ENCODE measurements around the gene AP4M1.
"Not testable (repeated sequence)": the region's sequence is repeated elsewhere in the genome, so short reads cannot be mapped to it uniquely, and the experiment has no call there.

The AP4M1 gene

DNA sequence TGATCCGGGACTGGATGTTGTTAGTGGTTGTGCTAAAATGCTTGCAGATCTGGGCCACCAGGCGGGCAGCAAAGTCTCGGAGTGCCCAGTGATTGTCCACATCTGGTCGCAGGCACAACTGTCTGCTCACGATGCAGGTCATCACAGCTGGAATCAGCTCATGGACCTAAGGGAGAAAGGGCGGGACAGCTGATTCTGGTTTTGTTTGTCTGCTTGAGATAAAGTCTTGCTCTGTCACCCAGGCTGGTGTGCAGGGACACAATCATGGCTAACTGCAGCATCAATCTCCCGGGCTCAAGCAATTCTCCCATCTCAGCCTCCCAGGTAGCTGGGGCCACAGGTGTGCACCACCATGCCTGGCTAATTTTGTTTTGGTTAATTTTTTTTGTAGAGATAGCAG is 9.7 kb downstream of the AP4M1 start:
- no peak for DNase-seq

DNA sequence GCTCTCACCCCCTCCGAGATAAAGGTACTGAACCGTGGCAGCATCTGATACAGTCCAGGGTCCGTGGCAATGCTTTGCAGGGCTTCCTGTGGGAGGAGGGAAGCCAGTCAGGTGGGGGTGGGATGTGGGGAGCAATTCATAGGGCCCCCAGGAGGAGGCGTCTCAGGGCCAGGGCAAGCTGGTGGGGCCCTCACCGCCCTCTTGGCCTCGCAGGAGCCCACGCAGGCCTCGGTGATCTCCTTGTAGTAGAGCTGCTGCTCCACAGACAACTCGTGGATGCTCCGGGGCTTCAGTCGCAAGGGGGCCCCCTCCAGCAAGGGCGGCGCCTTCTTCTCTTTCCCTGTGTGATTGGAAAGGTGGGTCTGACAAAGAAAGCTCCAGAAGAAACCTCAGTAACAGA is 10.5 kb downstream of the AP4M1 start:
- no peak for DNase-seq

DNA sequence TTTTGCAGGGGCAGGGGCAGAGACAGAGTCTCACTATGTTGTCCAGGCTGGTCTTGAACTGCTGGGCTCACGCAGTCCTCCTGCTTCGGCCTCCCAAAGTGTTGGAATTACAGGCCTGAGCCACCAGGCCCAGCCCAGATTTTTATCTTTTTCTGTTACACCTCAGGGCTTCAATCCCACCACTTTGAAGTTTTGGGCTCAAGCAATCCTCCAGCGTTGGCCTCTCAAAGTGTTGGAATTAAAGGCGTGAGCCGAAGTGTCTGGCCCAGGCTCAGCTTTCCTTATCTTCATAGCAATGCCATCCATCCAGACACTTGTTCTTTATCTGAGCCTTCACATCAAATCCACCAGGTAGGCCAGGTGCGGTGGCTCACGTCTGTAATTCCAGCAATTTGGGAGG is 13.6 kb downstream of the AP4M1 start:
- DNase-seq, result no peak

DNA sequence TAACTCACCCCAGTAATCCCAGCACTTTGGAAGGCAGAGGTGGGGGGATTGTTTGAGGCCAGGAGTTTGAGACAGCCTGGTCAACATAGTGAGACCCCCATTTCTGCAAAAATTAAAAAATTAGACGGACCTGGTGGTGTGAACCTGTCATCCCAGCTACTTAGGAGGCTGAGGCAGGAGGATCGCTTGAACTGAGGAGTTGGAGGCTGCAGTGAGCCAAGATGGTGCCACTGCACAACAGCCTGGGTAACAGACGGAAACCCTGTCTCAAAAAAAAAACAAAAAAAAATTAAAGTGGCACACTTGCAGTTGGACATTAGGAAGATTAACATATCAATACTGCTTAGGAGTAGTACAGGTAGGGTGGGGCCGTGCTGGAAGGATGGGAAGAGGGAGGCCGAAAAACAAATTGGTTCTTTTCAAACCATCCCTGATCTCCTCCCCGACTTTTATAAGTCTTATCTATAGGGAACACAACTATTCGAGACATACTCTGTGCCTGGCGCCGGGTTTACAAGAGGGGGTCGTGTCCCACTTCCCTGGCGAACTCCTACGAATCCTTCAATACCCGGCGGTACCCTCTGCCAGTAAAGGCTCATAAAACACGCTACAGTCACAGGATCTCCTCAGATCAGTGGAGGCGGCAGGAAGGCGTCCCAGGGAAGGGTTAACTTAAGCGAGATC is 17.1 kb downstream of the AP4M1 start:
- no peak for DNase-seq

DNA sequence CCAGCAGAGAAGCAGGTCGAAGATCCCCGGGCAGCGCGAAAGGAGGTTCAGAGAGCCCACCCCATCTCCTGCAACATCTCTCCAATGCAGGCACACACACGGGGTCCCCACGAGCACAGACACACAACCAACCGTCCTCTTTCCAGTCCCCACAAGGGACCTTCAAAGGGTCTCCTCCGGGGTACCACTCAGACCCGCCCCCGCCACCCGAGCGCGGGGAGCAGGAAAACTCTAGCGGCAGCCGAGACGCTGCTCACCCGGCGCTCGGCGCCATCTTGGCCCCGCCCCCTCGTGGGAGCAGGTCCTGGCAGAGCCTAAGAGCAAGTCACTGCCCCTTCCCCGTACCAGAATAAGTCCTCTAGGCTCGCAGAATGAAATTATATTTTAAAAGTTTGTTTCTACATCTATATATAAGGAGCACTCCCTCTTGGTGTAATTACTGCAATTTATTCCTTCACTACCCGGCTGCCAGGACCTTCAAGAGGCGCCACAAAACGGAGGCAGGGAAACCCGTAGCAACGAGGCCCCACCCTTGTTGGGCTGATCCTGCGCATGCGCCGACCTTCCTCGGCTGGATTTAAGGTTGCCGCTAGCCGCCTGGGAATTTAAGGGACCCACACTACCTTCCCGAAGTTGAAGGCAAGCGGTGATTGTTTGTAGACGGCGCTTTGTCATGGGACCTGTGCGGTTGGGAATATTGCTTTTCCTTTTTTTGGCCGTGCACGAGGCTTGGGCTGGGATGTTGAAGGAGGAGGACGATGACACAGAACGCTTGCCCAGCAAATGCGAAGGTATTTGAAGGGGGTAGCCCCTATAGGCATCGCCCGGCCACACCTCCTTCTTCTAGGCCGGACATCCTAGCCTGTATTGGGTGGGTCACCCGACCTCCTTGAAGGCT is 17.9 kb downstream of the AP4M1 start, which contains the start of the genes CNPY4 and TAF6:
Gene CNPY4, plus strand, starts transcription at position 563 of the 898 bp plus-strand sequence. Its CDS starts 111 bp downstream, at position 674.
Gene TAF6, minus strand, starts transcription at position 287 of the 898 bp plus-strand sequence. CDS start 5,149 bp downstream, outside the sequence.
- DNase-seq, result peak; percentile 96

DNA sequence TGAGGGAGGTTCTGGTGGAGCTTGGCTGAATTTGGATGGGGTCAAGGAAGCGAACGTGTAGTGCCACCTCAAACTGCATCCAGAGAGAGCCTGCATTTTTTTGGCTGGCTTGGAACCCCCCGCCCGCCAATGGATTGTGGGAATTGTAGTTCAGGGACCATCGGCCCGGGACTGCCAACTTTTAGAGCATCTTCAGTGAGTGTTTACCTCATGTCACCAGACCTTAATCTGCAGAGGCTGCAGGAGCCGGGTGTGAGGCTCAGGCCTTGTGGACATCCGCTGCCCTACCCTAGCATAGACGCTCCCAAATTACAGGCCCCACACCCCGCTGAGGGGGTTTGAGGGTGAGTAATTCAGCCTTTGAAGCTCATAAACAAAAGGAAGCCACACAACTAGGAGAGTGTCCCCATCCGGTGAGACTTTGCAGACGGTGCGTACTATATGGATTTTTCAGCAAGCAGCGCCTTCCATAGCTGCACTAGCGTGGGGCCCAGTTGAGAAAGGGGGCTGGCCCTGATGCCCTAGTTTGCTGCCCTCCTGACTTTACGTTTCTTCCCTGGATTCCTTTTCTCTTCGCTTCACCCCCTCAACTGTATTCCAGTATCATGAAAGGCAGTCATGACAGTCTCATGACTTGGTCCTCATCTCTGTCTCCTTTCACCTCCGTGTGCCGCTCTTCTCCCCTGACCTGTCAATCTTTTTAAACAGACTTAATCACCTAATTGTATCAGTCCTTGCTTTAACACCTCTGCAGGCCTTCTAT is 18.7 kb downstream of the AP4M1 start:
- peak; percentile 65 for DNase-seq

DNA sequence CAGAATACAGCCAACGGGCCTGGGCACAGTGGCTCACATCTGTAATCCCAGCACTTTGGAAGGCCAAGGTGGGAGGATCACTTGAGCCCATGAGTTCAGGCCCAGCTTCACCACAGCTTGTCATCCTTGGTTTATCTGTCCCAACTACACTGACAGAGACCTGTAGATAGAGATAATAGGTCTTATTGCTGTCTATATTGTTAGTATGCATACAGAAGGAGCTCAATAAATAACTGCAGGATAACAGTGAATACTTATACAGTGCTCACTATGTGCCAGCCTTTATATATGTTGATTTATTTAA is 19.2 kb downstream of the AP4M1 start:
- DNase-seq, result no peak

DNA sequence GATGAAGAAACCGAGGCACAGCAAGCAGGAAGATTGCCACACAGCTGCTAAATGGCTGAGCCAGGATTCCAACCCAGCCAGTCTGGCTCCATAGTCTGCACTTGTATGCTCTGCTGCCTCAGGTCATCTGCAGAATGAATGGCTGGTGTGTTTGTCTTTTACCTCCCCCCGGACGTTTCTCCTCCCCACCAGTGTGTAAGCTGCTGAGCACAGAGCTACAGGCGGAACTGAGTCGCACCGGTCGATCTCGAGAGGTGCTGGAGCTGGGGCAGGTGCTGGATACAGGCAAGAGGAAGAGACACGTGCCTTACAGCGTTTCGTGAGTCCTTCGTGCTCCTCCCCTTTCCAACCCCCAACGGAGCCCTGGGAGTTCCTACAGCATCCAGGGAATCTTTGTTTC is 20.6 kb downstream of the AP4M1 start:
- DNase-seq, result no peak

DNA sequence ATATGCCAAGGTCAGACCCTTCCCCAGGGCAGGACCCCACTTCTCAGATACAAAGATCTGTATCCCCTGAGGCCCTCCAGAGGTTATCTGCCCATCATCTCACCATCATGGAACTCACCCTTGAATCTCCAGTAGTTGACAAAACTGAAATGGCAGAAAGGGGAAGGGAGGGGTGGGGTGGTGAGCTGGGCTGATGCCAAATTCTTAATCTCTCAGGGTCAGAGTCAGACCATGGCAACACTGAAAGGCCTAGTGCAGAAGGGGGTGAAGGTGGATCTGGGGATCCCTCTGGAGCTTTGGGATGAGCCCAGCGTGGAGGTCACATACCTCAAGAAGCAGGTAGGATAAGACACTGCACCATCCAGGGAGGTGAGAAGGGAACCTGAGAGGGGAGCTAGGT is 21.1 kb downstream of the AP4M1 start:
- DNase-seq, result no peak

DNA sequence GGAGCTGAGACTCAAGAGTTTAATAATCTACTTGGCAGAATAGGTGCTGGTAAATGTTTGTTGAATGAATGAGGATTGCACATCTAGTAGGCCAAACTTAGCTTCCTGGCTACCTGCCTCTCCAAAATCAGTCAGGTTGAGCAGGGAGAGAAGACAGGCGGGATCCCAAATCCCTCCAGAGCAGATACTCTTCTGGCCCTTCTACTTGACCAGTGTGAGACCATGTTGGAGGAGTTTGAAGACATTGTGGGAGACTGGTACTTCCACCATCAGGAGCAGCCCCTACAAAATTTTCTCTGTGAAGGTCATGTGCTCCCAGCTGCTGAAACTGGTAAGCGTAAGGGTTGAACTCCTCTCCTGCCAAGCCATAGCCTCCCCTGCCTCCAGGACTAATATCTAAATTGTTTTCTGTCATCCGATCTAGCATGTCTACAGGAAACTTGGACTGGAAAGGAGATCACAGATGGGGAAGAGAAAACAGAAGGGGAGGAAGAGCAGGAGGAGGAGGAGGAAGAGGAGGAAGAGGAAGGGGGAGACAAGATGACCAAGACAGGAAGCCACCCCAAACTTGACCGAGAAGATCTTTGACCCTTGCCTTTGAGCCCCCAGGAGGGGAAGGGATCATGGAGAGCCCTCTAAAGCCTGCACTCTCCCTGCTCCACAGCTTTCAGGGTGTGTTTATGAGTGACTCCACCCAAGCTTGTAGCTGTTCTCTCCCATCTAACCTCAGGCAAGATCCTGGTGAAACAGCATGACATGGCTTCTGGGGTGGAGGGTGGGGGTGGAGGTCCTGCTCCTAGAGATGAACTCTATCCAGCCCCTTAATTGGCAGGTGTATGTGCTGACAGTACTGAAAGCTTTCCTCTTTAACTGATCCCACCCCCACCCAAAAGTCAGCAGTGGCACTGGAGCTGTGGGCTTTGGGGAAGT is 23.1 kb downstream of the AP4M1 start:
- no peak for DNase-seq

DNA sequence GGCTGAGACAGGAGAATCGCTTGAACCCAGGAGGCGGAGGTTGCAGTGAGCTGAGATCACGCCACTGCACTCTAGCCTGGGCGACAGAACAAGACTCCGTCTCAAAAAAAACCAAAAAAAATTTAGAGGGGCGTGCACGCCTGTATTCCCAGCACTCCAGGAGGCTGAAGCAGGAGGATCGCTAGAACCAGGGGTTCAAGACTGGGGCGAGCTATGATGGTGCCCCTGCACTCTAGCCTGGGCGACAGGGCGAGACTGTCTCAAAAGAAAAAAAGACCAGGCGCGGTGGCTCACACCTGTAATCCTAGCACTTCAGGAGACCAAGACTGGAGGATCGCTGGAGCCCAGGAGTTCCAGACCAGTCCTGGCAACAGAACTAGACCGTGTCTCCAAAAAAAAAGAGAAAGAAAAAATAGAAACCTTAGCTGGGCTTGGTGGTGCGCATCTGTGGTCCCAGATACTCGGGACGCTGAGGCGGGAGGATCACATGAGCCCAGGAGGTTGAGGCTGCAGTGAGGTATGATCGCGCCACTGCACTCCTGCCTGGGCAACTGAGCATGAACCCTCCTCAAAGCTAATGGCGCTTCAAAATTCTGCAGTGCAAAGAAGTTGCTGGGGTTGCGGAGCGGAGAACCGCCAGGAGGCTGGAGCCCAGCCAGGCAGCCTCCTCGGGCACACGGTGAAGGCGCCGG is 24.9 kb downstream of the AP4M1 start:
- DNase-seq, result no peak

DNA sequence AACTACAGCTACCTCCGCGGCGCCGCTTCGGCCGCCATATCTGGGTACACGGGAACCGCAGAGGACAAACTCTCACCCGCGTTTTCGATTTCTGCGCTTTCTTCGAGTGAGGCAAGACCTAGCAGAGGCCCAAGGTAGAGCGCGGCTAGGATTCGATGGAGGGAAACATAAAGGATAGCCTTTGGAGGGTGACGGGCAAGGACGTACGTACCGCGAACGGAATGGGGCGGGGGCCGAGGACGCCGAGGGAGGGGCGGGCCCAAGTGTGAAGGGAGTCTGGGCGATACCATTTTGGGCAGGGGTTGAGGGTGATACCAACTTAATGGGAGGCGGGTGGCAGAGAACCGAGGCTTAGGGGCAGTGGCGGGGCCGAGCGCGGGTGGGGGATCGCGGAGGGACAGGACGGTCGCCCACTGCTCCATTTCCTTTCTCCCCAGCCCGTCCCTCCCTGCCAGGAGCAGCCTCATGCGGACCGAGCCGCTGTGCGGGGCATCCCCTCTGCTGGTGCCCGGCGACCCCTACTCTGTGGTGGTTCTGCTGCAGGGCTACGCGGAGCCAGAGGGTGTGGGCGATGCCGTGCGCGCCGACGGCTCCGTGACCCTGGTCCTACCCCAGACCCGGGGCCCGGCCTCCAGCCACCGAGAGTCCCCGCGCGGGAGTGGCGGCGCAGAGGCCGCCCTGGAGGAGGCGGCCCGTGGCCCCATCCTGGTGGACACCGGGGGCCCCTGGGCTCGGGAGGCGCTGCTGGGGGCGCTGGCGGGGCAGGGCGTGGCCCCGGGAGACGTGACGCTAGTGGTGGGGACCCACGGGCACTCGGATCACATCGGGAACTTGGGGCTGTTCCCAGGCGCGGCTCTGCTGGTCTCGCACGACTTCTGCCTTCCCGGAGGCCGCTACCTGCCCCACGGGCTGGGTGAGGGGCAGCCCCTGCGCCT is 25.8 kb downstream of the AP4M1 start, which contains the start of gene MBLAC1:
Gene MBLAC1, plus strand, starts transcription at position 37 of the 935 bp plus-strand sequence. Its CDS starts 429 bp downstream, at position 466.
- peak; percentile 92 for DNase-seq

DNA sequence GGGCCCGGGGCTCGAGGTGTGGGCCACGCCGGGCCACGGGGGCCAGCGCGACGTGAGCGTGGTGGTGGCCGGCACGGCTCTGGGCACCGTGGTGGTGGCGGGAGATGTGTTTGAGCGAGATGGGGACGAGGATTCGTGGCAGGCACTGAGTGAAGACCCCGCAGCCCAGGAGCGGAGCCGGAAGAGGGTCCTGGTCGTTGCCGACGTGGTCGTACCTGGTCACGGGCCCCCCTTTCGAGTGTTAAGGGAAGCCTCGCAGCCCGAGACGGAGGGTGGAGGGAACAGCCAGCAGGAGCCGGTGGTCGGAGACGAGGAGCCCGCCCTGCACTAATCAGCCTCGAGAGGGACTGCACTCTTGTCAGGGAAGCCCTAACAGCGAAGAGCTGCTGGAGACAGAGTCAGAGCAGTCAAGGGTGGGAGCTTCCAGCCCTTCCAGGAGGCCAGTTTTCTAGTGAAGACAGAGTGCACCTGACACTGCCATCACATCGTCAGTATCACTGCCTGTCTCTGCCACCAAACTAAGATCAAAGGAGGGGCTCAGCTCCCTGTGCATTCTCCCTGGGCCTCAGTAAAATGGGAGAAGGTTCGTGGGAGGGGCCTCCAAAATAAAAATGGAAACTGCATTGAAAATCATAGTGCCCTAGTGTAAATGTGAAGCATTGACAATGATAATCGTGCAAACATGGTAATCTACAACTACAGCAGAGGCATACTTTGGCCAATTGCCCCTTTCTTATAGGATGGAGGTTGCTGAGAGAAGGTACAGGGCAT is 26.6 kb downstream of the AP4M1 start:
- peak; percentile 22 for DNase-seq

DNA sequence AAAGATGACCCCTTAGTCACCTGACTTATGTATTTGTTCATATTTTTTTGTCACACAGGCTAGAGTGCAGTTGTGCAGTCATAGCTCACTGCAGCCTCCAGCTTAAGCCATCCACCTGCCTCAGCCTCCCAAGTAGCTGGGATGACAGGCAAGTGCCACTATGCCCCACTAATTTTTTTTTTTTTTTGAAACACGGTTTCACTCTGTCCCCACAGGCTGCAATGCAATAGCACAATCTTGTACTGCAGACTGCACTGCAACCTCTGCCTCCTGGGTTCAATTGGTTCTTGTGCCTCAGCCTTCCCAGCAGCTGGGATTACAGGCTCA is 27.2 kb downstream of the AP4M1 start:
- DNase-seq, result no peak

DNA sequence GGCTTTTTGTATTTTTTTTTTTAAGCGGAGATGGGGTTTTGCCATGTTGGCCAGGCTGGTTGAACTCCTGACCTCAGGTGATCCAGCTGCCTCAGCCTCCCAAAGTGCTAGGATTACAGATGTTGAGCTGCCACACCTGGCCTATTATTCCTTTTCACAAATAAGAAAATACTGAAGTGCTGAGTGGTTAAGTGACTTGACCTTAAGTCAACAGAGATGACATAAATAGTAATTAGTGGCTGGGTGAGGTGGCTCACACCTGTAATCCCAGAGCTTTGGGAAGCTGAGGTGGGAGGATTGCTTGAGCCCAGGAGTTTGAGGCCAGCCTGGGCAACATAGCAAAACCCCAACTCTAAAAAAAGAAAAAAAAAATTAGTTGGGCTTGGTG is 28.8 kb downstream of the AP4M1 start:
- not testable (repeated sequence) for DNase-seq

DNA sequence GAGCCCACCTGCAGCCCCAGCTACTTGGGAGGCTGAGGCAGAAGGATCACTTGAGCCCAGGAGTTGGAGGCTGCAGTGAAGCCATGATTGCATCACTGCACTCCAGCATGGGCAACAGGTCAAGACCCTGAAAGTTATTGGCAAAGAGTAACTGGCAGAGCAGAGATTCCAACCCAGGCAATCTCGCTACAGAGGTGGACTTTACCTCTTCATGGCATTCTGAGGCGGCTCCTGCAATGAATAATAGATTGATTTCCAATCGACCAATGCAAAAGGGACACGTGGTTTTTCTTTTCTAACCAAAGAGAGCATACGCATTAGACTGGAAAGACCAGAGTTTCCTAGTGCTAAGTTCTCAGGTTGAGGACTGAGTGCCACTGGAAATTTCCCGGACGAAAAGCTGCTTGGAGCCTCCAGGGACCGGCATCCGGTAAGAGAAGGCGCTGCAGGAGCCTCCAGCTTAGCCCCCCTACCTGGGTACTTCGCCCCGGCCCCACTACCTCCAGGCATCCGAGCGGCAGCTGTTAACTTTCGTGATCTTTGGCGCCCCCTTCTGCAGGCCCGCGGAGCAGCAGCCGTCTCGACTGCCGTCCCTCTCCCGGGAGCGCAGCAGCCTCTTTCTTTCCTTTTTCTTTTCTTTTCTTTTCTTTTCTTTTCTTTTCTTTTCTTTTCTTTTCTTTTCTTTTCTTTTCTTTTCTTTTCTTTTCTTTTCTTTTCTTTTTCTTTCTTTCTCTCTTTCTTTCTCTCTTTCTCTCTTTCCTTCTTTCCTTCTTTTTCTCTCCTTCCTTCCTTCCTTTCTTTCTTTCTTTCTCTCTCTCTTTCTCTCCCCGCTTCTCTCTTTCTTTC is 29.4 kb downstream of the AP4M1 start:
- peak; percentile 87 for DNase-seq

DNA sequence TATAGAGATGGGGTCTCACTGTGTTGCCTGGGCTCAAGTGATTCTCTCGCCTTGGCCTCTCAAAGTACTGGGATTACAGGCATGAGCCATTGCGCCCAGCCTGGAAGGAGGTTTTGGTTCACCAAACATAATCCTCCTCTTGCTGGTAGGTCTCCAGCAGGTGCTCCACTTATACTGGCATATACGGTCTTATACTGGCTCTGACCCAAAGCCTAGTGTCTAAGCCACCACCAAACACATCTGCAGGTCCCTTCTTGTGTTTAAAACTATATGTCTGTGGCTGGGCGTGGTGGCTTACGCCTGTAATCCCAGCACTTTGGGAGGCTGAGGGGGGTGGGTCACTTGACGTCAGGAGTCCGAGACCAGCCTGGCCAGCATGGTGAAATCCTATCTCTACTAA is 30.7 kb downstream of the AP4M1 start:
- DNase-seq, result no peak

DNA sequence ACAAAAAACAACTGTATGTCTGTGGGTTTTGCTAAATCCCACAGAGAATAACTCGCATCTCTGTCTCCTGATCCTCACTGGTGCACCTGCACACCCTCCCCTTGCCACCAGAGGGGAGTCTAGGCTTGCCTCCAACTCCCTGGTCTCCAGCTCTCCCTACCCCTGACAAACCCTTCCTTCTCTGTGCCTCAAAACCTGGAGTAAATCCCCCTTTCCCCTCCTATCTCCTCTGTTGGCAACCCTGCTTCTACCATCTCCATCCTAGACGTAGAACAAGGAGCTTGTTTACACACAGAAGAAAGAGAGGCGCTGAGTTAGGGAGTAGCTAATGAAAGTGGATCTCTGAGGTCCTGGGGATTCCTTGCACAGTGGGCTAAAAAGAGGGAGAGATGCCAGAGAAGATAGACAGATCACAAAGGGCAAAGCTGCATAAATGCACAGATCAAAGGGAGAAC is 31.3 kb downstream of the AP4M1 start:
- peak; percentile 63 for DNase-seq
